Heart right ventricle (tissue), 16 donors: ENCODE measurements around the gene NAGS. TPM values are rescaled to one million over a fixed set of nuclear protein-coding genes. Genes with fewer than 3 reads are reported as not detected.

ENCODE experiments used
- ATAC-seq, 8 donors: fragments of 200-7000 bp; cut with Tn5 transposase; one replicate each; pipeline ENCODE4 v1.9.1; 2020; ENCODE audit warnings: mild to moderate bottlenecking in 8 of 8, moderate library complexity in 8 of 8, moderate number of reproducible peaks in 1 of 8
- DNase-seq, 2 donors: peaks; one replicate each; pipeline ENCODE4 v3.0.0-alpha.2; 2020
- H3K27ac ChIP-seq, 10 donors: fragments of 200-600 bp; sonication (generic) in 2 of 10; one replicate each; pipeline versions ENCODE4 v1.5.0 to v1.8.0; 2020 to 2022; ENCODE audit warnings: mild to moderate bottlenecking in 3 of 10
- H3K27me3 ChIP-seq, 7 donors: fragments of 200-600 bp; one replicate each; pipeline ENCODE4 v1.8.0; 2021 to 2022; ENCODE audit warnings: mild to moderate bottlenecking in 2 of 7
- H3K36me3 ChIP-seq, 9 donors: fragments of 200-600 bp; sonication (generic) in 1 of 9; one replicate each; pipeline versions ENCODE4 v1.5.0 to v1.8.0; 2020 to 2022; ENCODE audit warnings: mild to moderate bottlenecking in 2 of 9
- H3K4me1 ChIP-seq, 9 donors: fragments of 200-600 bp; sonication (generic) in 1 of 9; one replicate each; pipeline versions ENCODE4 v1.5.0 to v1.8.0; 2020 to 2022; ENCODE audit warnings: mild to moderate bottlenecking in 4 of 9
- H3K4me3 ChIP-seq, 10 donors: fragments of 200-600 bp; sonication (generic) in 2 of 10; one replicate each; pipeline versions ENCODE4 v1.5.0 to v1.8.0; 2020 to 2022; ENCODE audit warnings: mild to moderate bottlenecking in 7 of 10, moderate library complexity in 2 of 10
- H3K9me3 ChIP-seq, 11 donors: fragments of 200-600 bp in 10 of 11; sonication (generic) in 2 of 11; one replicate each; pipeline versions ENCODE4 v1.5.0 to v1.8.0; 2013 to 2022; ENCODE audit warnings: mild to moderate bottlenecking in 2 of 11, control low read depth in 1 of 11, moderate library complexity in 1 of 11
- CTCF ChIP-seq, 9 donors: fragments of 200-600 bp; sonication (generic) in 2 of 9; IDR thresholded peaks; one replicate each; pipeline versions ENCODE4 v1.5.0 to v1.8.0; 2021 to 2022; ENCODE audit warnings: antibody characterized with exemption in 9 of 9, mild to moderate bottlenecking in 5 of 9, moderate library complexity in 1 of 9
- WGBS, 2 donors: extraction: QIAGEN DNeasy Blood & Tissue Kit; methylation state at CpG; one replicate each; pipeline ENCODE4 v1.1.7; 2013; ENCODE audit warnings: inconsistent platforms in 1 of 2; 5-methylcytosine and 5-hydroxymethylcytosine counted together
- intact Hi-C, 10 donors: fragments of 100-400 bp; cut with DNase I; formaldehyde crosslinking; loops; one replicate each; pipeline versions ENCODE4 v1.11.1 to v1.14.2; 2022
- polyA plus RNA-seq, 2 donors: library from polyadenylated mRNA; stranded (reverse); fragments of 200-250 nt; gene quantifications; one replicate each; pipeline ENCODE4 v1.2.3, GENCODE V29; 2013
- total RNA-seq, 10 donors: library from RNA; stranded (reverse); fragmentation: NEBNext Ultra II Directional in 3 of 10; extraction: Animal tissue kit (Norgen Biotek cat#: 25700) in 3 of 10; gene quantifications; one replicate each; pipeline versions ENCODE4 v1.2.1 to v1.2.4, GENCODE V29; 2021 to 2023
- donor health status: Arrhythmogenic right ventricular cardiomyopathy.
- donor health status: ischemic (EF 13 %, LVEDD 7.1; RV severe dilation, severe dysfunction).
- donor health status: healthy with polysubstance abuse.
- donor health status: DM: no; HTN: yes; CAD: no.
- donor health status: DM: no; HTN: no; CAD: no.
- donor health status: ischemic (EF 25% LVEDD 6.9; RV normal size, moderate dysfunction).
- donor health status: ischemic (EF 25% LVEDD 5.7; RV mildly dilated, moderate dysfunction).
- donor health status: healthy.
- donor health status: DM: yes; HTN: yes; CAD: no.
- donor health status: Ischemic cardiomyopathy.
- donor health status: ischemic (EF 35%, LVEDD 5.7; RV mildly dilated, moderate dysfunction).
- donor health status: nonischemic (EF 11% LVEDD 7.7; RV severe dilation, severe dysfunction).
- donor health status: DM: yes; HTN: yes; CAD: no.
- donor health status: PGD.
- donor health status: ischemic (EF 29% LVEDD 5.4; RV normal size, mild dysfunction).
- donor health status: nonischemic (EF 23%, LVEDD 6.1; RV moderate dilation, normal function).

The NAGS gene
- total and polyA plus RNA-seq, 12 donors = 0.30 to 0.86 (median 0.53) TPM

GRCh38 chr17:43961954-43962353, 42.5 kb upstream of the NAGS start:
- Histone ChIP-seq H3K9me3 (no peaks in the 10 kb centered on the region), H3K4me3 (no peak overlapping the region), H3K27ac (no peak overlapping the region), H3K36me3 (no peaks in the 10 kb centered on the region), H3K4me1 (no peaks in the 10 kb centered on the region), H3K27me3 (peaks cover 0 to 40% (median 18%) of the 10 kb centered on the region in 7 donors)
- 79 to 81% methylated on average over 2 of the region's 2 CpGs for WGBS, 2 donors
- no peak for TF ChIP-seq CTCF (IDR thresholded peaks at IDR 0.05)
- intact Hi-C loops = no loop called here
- no peak for DNase-seq
- ATAC-seq = no peak

- intact Hi-C loops = no loop called here
- no peaks in the 10 kb centered on the region for H3K4me1 ChIP-seq
- H3K36me3 ChIP-seq = no peaks in the 10 kb centered on the region
- no peaks in the 10 kb centered on the region for H3K9me3 ChIP-seq
- DNase-seq (no peak), ATAC-seq (no peak)
- H3K27ac ChIP-seq = no peak overlapping the region
- peaks cover 0 to 39% (median 16%) of the 10 kb centered on the region in 7 donors for H3K27me3 ChIP-seq
- H3K4me3 ChIP-seq = no peak overlapping the region
- 64 to 66% methylated on average over 7 of the region's 7 CpGs for WGBS, 2 donors
- no peak for TF ChIP-seq CTCF (IDR thresholded peaks at IDR 0.05)
These were observed 41.9 kb upstream of the NAGS start for GRCh38 chr17:43962479-43962878.

- peaks cover 0 to 28% (median 7%) of the 10 kb centered on the region in 7 donors for H3K27me3 ChIP-seq
- 52 to 67% methylated on average over 3 of the region's 3 CpGs for WGBS, 2 donors
- H3K9me3 ChIP-seq = no peaks in the 10 kb centered on the region
- no peaks in the 10 kb centered on the region for H3K4me1 ChIP-seq
- H3K36me3 ChIP-seq = no peaks in the 10 kb centered on the region
- H3K4me3 ChIP-seq = no peak overlapping the region
- H3K27ac ChIP-seq = no peak overlapping the region
- no peak for TF ChIP-seq CTCF (IDR thresholded peaks at IDR 0.05)
- intact Hi-C loops = no loop called here
- ATAC-seq = no peak
- no peak for DNase-seq
These were observed 38.1 kb upstream of the NAGS start for GRCh38 chr17:43966276-43966675.

GRCh38 chr17:43967251-43967875, 37.1 kb upstream of the NAGS start:
- no peak for ATAC-seq
- no peak for TF ChIP-seq CTCF (IDR thresholded peaks at IDR 0.05)
- Histone ChIP-seq H3K27ac (no peak overlapping the region), H3K36me3 (no peaks in the 10 kb centered on the region), H3K4me1 (no peaks in the 10 kb centered on the region), H3K27me3 (peaks cover 0 to 19% (median 1%) of the 10 kb centered on the region in 7 donors), H3K9me3 (no peaks in the 10 kb centered on the region), H3K4me3 (no peak overlapping the region)
- WGBS, 2 donors = 60 to 65% methylated on average over 9 of the region's 9 CpGs
- intact Hi-C loops = no loop called here
- no peak for DNase-seq
